HepG2 (cell line): ENCODE data around the gene LPO. TPM values are rescaled to one million over a fixed set of nuclear protein-coding genes. Genes with fewer than 3 reads are reported as not detected.
A peak's percentile ranks its signal among the peaks of the same experiment; 100 is the strongest.

Experiments
- CERS6 ChIP-seq: sonication (generic); formaldehyde crosslinking; IDR thresholded peaks from 2 replicates; pipeline ENCODE4 v1.5.0; 2020; ENCODE audit warnings: missing genetic modification reagents
- HOXA5 ChIP-seq: sonication (generic); formaldehyde crosslinking; IDR thresholded peaks from 2 replicates; pipeline ENCODE4 v1.4.0; 2020; ENCODE audit warnings: missing genetic modification reagents
- HOXD1 ChIP-seq: sonication (generic); formaldehyde crosslinking; IDR thresholded peaks from 2 replicates; pipeline ENCODE4 v1.5.0; 2020; ENCODE audit warnings: missing genetic modification reagents
- KAT2B ChIP-seq: fragments of 150-350 bp; IDR thresholded peaks from 2 replicates; pipeline ENCODE4 v1.6.1; 2014; ENCODE audit warnings: low read depth, low read length, borderline replicate concordance
- KDM6A ChIP-seq: IDR thresholded peaks from 2 replicates; pipeline ENCODE4 v1.6.1; 2016; ENCODE audit warnings: low read depth
- NFRKB ChIP-seq: fragments of 450-650 bp; IDR thresholded peaks from 2 replicates; pipeline ENCODE4 v1.6.1; 2017
- PHF20 ChIP-seq: sonication (generic); formaldehyde crosslinking; IDR thresholded peaks from 2 replicates; pipeline ENCODE4 v1.5.0; 2020; ENCODE audit warnings: mild to moderate bottlenecking, missing genetic modification reagents
- SATB2 ChIP-seq: sonication (generic); formaldehyde crosslinking; IDR thresholded peaks from 2 replicates; pipeline ENCODE4 v1.5.0; 2020; ENCODE audit warnings: missing genetic modification reagents
- ZBED4 ChIP-seq: sonication (generic); formaldehyde crosslinking; IDR thresholded peaks from 2 replicates; pipeline ENCODE4 v1.4.0; 2020; ENCODE audit warnings: missing genetic modification reagents, borderline replicate concordance
- ZNF136 ChIP-seq: sonication (generic); formaldehyde crosslinking; IDR thresholded peaks from 2 replicates; pipeline ENCODE4 v1.8.1; 2022; ENCODE audit warnings: low read depth, mild to moderate bottlenecking, moderate library complexity, missing genetic modification reagents
- ZNF260 ChIP-seq: sonication (generic); formaldehyde crosslinking; IDR thresholded peaks from 2 replicates; pipeline ENCODE4 v1.4.0; 2020; ENCODE audit warnings: missing genetic modification reagents, low read depth, mild to moderate bottlenecking, borderline replicate concordance
- ZNF7 ChIP-seq: IDR thresholded peaks from 2 replicates; pipeline ENCODE4 v1.6.1; 2016; ENCODE audit warnings: missing biosample characterization, missing genetic modification reagents
- ZNF737 ChIP-seq: sonication (generic); formaldehyde crosslinking; IDR thresholded peaks from 2 replicates; pipeline ENCODE4 v1.5.0; 2020; ENCODE audit warnings: missing genetic modification reagents, mild to moderate bottlenecking, borderline replicate concordance
- polyA plus RNA-seq, 8 experiments: library from polyadenylated mRNA; depleted of rRNA in 3 of 8; stranded (reverse) in 7 of 8; unstranded in 1 of 8; fragments of >200 nt; fragmentation: Illumina TruSeq in 4 of 8; extraction: Trizol in 4 of 8; gene quantifications; 2 replicates each; pipeline versions ENCODE4 v1.2.1 to v1.2.3, GENCODE V29; 2011 to 2016; ENCODE audit warnings: low read depth in 4 of 8, missing spikeins in 1 of 8, mixed read lengths in 1 of 8; ENCODE audit not compliant: insufficient read depth in 1 of 8
- total RNA-seq, 5 experiments: library from RNA; depleted of rRNA; stranded (reverse); fragments of >200 nt; fragmentation: Illumina TruSeq; extraction: Trizol; gene quantifications; 2 replicates each; pipeline ENCODE4 v1.2.3, GENCODE V29; 2016; ENCODE audit warnings: low read depth in 1 of 5
- TF ChIP-seq, protein P1 (sequence below): sonication (generic); formaldehyde crosslinking; IDR thresholded peaks from 2 replicates; pipeline ENCODE4 v1.9.0; 2021; ENCODE audit warnings: missing genetic modification reagents, borderline replicate concordance
- TF ChIP-seq, protein P2 (sequence below): sonication (generic); formaldehyde crosslinking; IDR thresholded peaks from 2 replicates; pipeline ENCODE4 v1.5.0; 2020; ENCODE audit warnings: mild to moderate bottlenecking, missing genetic modification reagents
- TF ChIP-seq, protein P3 (sequence below): sonication (generic); formaldehyde crosslinking; IDR thresholded peaks from 2 replicates; pipeline ENCODE4; 2020; ENCODE audit warnings: missing genetic modification reagents, mild to moderate bottlenecking, borderline replicate concordance

Gene LPO
- total and polyA plus RNA-seq, 2 of the 13 experiments (the other 11 are each of a cell fraction or from before 2014, with no cell fraction given): not detected

DNA sequence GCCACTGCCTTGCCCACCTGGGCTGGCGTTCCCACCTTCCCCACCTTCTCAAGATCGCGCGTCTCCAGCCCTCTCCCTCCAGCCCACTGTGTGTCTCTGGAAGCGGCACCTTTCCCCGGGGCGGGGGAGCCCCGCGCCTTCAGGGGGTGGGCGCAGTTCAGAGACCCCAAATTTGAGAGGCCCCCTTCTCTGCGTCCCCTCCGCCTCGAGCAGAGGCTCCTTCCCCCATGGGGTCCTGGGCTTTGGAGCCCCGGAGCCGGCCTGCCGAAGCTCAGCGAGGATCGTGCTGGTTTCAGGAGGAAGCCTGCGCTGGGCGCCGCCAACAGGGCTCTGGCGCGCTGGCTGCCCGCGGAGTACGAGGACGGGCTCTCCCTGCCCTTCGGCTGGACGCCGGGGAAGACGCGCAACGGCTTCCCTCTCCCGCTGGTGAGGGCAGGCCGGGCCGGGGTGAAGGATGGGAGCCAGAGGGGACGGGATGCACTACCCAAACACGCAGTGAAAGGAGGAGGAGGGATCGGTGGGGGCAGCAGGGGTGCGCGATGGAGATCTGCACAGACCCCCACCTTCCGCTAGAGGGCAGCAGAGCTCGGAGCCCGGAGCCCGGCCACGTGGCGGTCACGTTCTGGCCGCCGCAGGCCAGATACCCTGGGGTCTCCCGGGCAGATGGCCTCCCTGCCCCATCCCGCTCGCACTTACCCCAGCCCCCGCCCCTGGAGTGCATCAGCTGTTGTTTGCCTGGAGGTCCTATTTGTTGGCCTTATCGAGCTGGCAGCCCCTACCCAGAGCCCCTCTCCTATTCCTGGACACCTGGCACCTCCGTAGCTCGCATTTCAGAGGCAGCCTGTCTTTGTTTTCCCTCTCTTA lies 11.1 kb downstream of the LPO start (continued):
- peak; percentile 68; the same call in 1 of the 2 replicates for TF ChIP-seq ZNF136 (CRISPR knock-in tag)
- TF ChIP-seq PHF20 (CRISPR knock-in tag): no peak
- no peak for TF ChIP-seq KDM6A (CRISPR knock-in tag)
- peak; percentile 94; the same call in 1 of the 2 replicates for TF ChIP-seq ZNF737 (CRISPR knock-in tag)
- peak; percentile 23; the same call in 1 of the 2 replicates for TF ChIP-seq ZBED4 (CRISPR knock-in tag)
- TF ChIP-seq HOXD1 (CRISPR knock-in tag): no peak
- TF ChIP-seq NFRKB: no peak
- TF ChIP-seq ZNF260 (CRISPR knock-in tag): 0 out of 2 replicates have a peak, but pooled peaks have one; percentile 39
- TF ChIP-seq, protein P1, sequence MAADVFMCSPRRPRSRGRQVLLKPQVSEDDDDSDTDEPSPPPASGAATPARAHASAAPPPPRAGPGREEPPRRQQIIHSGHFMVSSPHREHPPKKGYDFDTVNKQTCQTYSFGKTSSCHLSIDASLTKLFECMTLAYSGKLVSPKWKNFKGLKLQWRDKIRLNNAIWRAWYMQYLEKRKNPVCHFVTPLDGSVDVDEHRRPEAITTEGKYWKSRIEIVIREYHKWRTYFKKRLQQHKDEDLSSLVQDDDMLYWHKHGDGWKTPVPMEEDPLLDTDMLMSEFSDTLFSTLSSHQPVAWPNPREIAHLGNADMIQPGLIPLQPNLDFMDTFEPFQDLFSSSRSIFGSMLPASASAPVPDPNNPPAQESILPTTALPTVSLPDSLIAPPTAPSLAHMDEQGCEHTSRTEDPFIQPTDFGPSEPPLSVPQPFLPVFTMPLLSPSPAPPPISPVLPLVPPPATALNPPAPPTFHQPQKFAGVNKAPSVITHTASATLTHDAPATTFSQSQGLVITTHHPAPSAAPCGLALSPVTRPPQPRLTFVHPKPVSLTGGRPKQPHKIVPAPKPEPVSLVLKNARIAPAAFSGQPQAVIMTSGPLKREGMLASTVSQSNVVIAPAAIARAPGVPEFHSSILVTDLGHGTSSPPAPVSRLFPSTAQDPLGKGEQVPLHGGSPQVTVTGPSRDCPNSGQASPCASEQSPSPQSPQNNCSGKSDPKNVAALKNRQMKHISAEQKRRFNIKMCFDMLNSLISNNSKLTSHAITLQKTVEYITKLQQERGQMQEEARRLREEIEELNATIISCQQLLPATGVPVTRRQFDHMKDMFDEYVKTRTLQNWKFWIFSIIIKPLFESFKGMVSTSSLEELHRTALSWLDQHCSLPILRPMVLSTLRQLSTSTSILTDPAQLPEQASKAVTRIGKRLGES: peak; percentile 97
- TF ChIP-seq, protein P2, sequence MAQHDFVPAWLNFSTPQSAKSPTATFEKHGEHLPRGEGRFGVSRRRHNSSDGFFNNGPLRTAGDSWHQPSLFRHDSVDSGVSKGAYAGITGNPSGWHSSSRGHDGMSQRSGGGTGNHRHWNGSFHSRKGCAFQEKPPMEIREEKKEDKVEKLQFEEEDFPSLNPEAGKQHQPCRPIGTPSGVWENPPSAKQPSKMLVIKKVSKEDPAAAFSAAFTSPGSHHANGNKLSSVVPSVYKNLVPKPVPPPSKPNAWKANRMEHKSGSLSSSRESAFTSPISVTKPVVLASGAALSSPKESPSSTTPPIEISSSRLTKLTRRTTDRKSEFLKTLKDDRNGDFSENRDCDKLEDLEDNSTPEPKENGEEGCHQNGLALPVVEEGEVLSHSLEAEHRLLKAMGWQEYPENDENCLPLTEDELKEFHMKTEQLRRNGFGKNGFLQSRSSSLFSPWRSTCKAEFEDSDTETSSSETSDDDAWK: no peak
- TF ChIP-seq, protein P3, sequence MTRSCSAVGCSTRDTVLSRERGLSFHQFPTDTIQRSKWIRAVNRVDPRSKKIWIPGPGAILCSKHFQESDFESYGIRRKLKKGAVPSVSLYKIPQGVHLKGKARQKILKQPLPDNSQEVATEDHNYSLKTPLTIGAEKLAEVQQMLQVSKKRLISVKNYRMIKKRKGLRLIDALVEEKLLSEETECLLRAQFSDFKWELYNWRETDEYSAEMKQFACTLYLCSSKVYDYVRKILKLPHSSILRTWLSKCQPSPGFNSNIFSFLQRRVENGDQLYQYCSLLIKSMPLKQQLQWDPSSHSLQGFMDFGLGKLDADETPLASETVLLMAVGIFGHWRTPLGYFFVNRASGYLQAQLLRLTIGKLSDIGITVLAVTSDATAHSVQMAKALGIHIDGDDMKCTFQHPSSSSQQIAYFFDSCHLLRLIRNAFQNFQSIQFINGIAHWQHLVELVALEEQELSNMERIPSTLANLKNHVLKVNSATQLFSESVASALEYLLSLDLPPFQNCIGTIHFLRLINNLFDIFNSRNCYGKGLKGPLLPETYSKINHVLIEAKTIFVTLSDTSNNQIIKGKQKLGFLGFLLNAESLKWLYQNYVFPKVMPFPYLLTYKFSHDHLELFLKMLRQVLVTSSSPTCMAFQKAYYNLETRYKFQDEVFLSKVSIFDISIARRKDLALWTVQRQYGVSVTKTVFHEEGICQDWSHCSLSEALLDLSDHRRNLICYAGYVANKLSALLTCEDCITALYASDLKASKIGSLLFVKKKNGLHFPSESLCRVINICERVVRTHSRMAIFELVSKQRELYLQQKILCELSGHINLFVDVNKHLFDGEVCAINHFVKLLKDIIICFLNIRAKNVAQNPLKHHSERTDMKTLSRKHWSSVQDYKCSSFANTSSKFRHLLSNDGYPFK (CRISPR knock-in tag): no peak; the same call in 1 of the 2 replicates
- TF ChIP-seq KAT2B: no peak
- 0 out of 2 replicates have a peak, but pooled peaks have one; percentile 79 for TF ChIP-seq SATB2
- no peak for TF ChIP-seq CERS6 (CRISPR knock-in tag)
- TF ChIP-seq ZNF7 (CRISPR knock-in tag): no peak
- TF ChIP-seq HOXA5: 0 out of 2 replicates have a peak, but pooled peaks have one; percentile 72
